GM19455 (cell line): Measurements from ENCODE around the gene CEP55.
"Not testable (repeated sequence)": the region's sequence is repeated elsewhere in the genome, so short reads cannot be mapped to it uniquely, and the experiment has no call there.

ENCODE experiments used
- ATAC-seq: cut with Tn5 transposase; IDR thresholded peaks from one replicate; pipeline ENCODE4 v1.9.1; 2021; ENCODE audit not compliant: unreplicated experiment

CEP55 gene

DNA sequence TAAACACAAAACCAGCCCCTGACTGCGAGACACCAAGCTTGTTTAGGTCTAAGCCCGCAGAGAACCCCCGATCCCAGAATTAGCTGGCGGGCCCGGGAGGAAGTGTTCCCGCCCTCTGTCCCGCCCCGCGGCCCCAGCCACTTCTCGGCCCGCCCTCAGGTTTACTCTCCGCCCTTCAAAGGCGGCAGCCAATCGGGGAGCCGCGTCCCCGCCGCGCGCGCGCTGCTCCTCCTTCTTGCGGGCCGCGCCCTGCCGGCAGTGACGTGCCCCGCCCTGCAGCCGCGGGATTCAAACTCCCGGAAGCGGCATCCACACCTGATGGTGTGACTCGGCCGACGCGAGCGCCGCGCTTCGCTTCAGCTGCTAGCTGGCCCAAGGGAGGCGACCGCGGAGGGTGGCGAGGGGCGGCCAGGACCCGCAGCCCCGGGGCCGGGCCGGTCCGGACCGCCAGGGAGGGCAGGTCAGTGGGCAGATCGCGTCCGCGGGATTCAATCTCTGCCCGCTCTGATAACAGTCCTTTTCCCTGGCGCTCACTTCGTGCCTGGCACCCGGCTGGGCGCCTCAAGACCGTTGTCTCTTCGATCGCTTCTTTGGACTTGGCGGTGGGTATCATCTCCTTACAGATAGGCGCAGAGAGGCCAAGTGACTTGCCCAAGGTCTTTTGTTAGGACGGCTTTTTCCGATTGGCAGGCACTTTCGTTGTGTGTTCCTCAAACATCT is at the start of gene CEP55:
CEP55 (plus strand) TSS at position 291 of the 720 bp plus-strand sequence. CDS start 3,440 bp downstream, outside the sequence.
- ATAC-seq: peak; percentile 98

GRCh38 chr10:93447019-93447418 is 49.4 kb upstream of the CEP55 start:
- ATAC-seq: no peak

DNA sequence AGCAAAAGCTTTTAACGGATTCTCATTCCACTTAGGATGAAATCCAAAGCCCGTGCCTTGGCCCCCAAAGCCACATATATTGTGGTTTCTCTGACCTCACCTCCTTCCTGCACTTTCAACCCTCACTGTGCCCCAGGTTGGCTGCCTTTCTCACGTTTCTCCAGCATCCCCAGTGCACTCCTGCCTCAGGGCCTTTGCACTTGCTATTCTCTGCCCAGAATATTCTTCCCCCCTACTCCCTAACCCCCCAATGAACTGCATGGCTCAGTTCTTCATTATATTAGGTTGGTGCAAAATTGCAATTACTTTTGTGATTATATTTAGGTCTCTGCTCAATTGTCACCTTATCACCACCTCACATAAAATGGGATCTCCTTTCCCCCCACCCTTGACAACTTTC is 48.4 kb upstream of the CEP55 start:
- ATAC-seq: no peak

DNA sequence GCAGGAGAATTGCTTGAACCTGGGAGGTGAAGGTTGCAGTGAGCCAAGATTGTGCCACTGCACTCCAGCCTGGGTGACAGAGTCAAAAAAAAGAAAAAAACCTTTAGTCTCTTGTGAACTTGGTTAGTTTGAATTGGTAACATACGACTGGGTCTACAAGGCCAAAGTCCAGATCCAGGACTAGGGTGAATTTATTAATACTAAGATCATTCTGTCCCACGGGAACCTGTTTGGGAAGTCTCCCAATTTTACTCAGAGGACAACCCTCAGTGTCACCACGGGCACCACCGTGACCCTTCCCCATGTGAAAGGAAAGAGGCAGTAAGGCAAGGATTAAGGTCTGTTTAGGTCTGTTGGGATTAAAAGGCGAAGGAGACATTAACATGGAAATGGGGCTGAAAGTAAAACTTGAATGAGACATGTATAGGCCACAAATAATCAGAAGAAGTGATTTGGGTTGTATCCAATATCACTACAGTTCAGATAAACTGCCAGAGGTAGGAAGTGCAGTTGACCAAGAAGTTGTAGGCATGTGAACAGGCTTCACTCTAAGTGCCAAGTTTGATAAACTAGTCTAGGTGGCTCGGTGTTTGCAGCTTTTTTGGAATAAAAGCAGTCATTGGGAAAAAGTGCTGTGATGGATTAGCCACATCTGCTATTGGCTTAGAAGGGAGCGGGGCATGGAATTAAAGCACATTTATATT is 45.0 kb upstream of the CEP55 start:
- no peak for ATAC-seq

DNA sequence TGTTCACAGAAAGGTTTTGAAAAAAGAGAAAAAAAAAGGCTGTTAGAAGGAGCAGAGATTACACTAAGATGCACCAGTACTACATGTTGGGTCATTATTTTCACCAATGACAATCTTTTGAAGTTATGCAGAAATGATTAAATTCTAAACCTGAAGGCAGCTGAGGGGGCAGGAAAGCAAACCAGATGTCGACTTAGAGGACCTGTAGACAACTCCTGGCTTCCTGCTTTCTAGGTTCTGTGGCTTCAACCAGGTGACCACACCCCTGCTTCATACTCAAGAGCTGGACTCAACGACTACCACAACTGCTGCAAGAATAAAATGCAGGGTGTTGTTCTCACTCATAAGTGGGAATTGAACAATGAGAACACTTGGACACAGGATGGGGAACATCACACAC is 44.3 kb upstream of the CEP55 start:
- ATAC-seq: no peak

GRCh38 chr10:93454146-93454545 is 42.3 kb upstream of the CEP55 start:
- ATAC-seq: no peak

DNA sequence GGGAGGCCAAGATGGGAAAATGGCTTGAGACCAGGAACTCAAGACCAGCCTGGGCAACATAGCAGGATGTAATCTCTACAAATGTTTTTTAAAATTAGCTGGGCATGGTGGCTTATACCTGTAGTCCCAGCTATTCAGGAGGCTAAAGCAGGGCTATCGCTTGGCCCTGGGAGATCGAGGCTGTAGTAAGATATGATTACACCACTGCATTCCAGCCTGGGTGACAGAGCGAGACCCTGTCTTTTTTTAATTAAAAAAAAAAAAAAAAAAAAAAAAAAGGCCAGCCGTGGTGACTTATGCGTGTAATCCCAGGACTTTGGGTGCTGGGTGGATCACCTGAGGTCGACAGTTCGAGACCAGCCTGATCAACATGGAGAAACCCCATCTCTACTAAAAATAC is 41.7 kb upstream of the CEP55 start:
- ATAC-seq: no peak

- ATAC-seq: no peak
Observed at GRCh38 chr10:93456480-93456879, 39.9 kb upstream of the CEP55 start.

DNA sequence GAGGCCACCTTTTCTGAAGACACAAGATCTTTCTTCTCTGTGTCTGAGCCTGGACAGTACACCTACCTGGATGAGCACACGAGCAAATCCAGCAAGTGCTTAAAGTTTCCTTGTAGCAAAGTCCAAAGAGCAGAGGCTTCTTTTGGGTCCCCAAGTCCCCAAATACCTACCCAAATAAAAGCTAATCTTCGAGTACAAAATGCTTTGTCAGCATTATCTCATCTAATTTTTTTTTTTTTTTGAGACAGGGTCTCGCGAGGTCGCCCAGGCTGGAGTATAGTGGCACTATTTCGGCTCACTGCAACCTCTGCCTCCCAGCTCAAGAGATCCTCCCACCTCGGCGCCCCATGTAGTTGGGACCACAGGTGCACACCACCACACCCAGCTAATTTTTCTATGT is 38.9 kb upstream of the CEP55 start:
- ATAC-seq: no peak

GRCh38 chr10:93458821-93459257 is 37.6 kb upstream of the CEP55 start:
- ATAC-seq: no peak

GRCh38 chr10:93459466-93459865 is 36.9 kb upstream of the CEP55 start:
- ATAC-seq: no peak

DNA sequence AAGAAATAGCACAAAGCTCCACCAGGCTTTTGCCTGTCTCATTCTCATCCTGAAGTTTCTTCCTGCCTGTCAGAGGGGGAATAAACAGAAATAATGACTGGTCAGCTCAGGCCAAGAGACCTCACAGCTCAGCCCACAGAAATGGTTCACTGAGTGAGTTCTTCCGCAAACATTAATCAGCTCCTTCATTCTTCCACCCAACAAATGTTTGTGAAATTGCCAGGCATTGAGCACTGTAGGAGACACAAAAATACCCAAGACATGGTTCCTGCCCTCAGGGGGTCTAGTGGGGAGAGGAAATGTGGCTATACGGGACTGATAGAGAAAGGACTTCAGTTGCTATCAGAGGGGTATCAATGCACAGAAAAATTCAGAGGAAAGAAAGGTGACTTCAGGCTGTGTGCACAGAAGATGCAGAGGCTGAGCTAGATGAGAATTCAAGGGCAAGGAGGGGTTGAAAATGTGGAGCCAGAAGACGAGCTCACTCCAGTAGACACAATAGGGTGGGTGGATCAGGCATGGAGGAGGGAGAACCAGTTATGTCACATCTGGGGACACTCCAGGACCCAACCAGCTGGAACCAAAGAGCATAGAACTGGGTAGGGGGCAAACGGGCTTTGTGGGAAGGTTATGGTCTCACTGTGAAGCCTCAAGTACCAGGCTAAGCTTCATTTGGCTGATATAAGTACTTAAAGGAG is 35.2 kb upstream of the CEP55 start:
- no peak for ATAC-seq

DNA sequence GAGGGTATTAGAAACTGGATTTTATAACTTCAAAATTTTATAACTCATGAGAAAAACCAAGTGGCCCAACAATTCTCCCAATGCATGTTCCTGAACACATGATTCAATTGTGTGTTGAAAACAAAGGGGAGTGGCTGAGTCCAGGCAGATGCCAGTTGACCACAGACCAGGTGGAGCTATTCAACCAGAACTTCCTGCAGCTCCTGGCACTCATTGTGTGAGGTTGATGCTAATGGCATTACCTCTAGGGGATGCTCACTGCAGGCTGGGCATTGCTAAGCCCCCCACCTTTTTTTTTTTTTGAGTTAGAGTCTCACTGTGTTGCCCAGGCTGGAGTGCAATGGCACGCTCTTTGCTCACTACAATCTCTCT is 34.6 kb upstream of the CEP55 start:
- no peak for ATAC-seq

- ATAC-seq: no peak
Observed at GRCh38 chr10:93462371-93462770, 34.0 kb upstream of the CEP55 start.

DNA sequence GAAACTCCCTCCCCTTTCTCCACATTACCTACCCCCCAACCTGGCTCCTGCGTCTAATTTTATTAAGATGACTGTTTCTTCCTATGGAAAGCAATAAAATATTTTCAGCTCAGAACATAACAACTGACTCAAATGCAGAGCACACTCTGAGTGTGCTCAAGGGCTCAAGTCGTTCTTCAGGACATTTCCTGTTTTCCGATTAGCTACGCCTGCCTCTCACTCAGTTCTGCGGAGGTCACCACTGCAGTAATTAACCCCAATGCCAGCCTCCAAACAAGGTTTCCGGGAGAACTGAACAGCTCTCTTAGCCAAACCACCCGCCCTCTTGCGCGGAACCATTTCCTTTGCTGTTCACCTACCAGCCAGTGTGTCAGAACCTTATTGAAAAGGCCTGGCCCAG is 33.5 kb upstream of the CEP55 start:
- no peak for ATAC-seq

- no peak for ATAC-seq
Observed at GRCh38 chr10:93463723-93464476, 32.5 kb upstream of the CEP55 start.

DNA sequence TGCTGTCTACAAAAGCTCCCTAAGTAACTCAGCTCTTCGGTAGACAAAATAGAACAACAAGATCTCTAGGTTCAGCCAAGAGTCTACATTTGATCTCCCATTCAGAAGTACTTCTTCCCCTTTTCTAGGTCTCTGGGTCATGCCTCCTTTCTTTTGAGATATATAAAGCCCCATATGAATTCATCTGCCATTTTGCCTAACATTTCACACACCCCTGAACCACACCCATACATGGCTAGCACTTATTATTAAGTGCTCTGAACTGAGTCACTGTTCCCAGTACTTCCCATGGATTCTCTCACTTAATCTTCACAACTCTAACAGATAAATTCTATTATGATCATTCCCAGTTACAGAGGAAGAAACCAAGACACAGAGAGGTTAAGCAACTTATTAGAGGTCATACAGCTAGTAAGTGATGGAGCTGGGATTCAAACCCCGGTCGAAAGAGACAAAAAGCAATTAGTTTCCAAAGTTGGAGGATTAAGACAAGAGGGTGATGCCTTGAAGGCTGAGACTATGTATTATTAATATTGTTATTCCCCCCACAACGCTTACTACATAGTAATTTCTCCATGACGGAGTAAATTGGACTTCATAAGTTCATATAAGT is 31.5 kb upstream of the CEP55 start:
- no peak for ATAC-seq

GRCh38 chr10:93465806-93466675 is 30.4 kb upstream of the CEP55 start:
- no peak for ATAC-seq

GRCh38 chr10:93467635-93468034 is 28.8 kb upstream of the CEP55 start:
- not testable (repeated sequence) for ATAC-seq
